Femur (tissue), 1 donor: Measurements from ENCODE around the gene EHBP1L1.

Source experiments
- DNase-seq: peaks from one replicate; pipeline ENCODE4 v3.0.0-alpha.2; 2017

EHBP1L1 gene

DNA sequence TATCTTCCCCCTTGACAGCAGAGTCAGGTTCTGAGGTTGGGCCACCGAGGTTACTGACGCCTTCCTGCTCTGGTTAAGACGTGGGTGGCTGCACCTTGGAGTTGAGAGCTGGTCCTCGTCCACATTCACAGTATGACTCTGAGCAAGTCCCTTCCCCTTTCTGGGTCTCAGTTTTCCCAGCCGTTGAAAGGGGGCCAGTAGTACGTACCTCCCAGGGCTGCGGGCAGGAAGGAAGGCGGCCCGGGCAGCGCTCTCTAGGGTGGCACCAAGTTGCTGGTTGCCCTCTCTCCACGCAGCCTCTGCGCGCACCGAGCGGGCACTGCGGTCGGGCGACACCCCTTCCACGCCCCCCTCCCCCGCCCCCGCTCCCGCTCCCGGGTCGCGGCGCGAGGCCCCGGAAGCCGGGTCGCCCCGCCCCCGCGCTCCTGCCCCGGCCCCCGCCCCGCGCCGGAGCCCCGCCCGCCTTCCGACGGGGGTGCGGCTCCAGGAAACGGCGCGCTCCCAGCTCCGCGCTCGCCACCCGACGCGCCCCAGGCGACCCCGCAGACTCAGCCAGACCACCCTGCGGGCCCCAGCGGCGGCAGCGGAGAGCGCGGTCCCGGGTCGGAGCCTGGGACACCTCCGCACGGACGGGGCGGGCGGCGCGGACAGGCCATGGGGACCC, at the start of gene EHBP1L1:
EHBP1L1 (plus strand) TSS at position 486 of the 664 bp plus-strand sequence. CDS start 250 bp downstream, outside the sequence.
- DNase-seq: peak; percentile 78

- DNase-seq: peak; percentile 26
These were observed 49.1 kb upstream of the EHBP1L1 start for GRCh38 chr11:65526744-65527143.

DNA sequence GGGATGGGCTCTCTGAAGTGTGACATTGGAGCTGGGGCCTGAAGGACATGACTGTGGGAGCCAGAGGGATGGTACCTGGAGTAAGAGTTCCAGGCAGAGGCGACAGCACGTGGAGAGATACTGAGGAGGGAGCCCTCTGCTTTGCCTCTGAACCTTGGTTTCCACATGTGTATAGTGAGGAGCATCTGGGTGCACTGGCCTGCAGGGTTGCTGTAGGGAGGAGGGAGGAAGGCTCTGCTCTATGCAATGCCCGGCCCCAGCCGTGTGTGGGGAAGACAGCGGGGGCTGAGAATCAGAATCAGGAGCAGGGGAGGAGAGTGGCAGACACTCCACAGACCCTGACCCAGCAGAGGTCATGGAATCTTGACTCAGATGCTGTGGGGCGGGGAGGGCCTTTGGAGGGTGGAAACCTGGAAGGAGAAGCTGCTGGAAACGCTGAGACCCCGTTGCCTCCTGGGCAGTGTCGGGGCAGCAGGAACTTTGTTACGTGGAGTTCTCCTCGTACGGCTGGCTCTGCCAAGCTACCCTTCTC, 47.0 kb upstream of the EHBP1L1 start:
- peak; percentile 13 for DNase-seq

GRCh38 chr11:65529475-65530156, 46.2 kb upstream of the EHBP1L1 start:
- DNase-seq: peak; percentile 20

DNA sequence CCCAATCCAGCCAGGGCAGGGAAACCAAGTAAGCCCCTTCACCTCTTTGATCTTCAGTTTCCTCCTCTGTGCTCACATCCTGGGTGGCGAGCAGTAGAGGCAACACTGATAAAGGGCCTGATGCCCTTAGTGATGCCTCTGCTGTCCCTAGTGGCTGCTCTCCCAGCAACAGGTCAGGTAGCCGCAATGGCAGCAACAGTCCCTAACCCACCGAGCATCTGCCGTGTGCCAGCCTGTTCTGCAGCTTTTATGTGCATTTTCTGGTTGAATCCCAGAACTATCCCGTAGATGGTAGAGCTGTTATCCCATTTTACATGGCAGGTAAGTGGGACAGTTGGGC, 45.7 kb upstream of the EHBP1L1 start:
- no peak for DNase-seq

DNA sequence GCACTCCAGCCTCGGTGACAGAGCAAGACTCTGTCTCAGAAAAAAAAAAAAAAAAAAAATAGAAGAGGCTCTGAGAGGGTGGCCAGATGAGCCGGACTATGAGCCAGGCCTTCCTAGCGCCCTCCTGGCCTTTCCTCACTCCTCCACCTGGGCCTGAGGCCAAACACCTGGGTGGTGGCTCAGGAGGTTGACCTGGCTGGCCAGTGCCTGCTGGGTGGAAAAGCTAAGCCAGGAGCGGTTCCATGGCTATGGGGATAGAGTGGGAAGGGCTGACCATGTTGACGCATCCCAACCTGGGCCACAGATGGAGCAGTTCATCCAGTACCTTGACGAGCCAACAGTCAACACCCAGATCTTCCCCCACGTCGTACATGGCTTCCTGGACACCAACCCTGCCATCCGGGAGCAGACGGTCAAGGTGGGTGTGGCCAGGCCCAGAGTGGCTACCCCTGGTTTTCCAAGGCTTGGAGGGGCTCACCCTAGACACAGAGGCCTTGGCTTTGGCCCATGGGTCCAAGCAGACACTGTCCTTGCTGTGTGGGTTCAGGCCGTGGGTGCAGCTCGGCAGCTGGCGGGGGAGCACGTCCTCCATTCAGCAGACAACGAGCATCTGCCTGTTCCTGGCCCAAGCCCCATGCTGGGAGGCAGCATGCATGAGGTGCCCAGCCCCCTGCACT, 43.3 kb upstream of the EHBP1L1 start:
- DNase-seq: peak; percentile 18

DNA sequence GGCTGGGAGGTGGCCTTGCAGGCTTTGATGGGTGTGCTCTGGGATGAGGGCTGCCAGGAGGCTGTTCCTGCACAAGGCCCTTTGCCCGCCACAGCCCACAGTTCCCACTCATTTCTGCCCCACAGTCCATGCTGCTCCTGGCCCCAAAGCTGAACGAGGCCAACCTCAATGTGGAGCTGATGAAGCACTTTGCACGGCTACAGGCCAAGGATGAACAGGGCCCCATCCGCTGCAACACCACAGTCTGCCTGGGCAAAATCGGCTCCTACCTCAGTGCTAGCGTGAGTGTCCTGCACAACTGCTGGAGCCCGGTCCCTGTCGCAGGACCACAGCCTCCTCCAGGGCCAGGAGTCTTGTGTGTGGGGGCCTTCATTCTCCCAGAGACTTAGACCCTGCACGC, 40.8 kb upstream of the EHBP1L1 start:
- peak; percentile 22 for DNase-seq

DNA sequence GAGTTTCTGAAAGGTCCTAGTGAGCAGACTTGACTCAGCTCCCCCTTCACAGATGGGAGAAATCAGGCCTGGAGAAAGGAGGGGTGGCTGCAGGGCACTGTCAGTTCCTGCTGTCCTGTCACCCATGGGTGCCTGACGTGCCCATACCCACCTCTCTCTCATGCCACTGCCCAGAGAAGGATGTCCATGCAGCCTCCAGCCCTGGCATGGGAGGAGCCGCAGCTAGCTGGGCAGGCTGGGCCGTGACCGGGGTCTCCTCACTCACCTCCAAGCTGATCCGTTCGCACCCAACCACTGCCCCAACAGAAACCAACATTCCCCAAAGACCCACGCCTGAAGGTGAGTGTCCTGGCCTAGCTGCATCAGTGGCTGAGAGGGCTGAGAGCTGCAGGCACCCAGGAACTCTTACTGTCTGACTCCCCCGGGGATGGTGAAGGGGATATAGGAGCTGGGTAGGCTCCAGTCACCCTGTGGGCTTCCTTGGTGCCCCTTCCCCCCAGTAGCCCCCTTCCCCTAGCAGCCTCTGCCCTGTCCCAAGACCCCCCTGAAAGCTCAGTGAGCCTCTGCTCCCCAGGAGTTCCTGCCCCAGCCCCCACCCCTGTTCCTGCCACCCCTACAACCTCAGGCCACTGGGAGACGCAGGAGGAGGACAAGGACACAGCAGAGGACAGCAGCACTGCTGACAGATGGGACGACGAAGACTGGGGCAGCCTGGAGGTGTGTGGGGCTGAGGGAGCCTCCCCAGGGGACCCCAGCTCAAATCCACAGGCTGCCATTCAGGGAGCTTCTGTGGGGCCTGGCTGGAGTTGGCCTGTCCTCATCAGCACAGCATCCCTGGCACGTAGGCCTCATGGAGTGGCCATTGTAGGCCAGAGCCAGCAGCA, 39.2 kb upstream of the EHBP1L1 start:
- DNase-seq: peak; percentile 26

GRCh38 chr11:65537296-65537597, 38.6 kb upstream of the EHBP1L1 start:
- no peak for DNase-seq

- DNase-seq: peak; percentile 38
These were observed 38.1 kb upstream of the EHBP1L1 start for GRCh38 chr11:65537620-65538231.

DNA sequence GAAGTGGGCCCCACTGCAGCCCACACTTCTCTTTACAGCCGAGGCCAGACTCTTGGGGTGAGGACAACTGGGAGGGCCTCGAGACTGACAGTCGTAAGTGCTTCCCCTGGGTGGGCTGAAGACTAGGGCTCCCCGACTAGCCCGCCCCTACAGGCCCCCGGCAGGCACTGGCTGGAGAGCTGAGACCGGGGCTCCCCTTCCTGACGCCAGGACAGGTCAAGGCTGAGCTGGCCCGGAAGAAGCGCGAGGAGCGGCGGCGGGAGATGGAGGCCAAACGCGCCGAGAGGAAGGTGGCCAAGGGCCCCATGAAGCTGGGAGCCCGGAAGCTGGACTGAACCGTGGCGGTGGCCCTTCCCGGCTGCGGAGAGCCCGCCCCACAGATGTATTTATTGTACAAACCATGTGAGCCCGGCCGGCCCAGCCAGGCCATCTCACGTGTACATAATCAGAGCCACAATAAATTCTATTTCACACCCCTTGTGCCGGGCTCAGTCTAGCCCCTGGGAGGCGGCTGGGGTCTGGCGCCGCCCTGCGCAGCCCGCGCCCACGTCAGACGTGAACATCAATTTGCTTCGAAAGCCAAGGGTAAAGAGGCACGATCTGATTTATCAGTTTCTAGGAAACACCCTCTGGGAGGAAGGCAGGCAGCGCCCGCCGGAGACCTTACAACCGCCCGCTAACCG, 37.5 kb upstream of the EHBP1L1 start:
- DNase-seq: peak; percentile 40

- peak; percentile 46 for DNase-seq
These were observed 36.7 kb upstream of the EHBP1L1 start for GRCh38 chr11:65538915-65539743.

- DNase-seq: no peak
These were observed 36.0 kb upstream of the EHBP1L1 start for GRCh38 chr11:65539744-65540289.

DNA sequence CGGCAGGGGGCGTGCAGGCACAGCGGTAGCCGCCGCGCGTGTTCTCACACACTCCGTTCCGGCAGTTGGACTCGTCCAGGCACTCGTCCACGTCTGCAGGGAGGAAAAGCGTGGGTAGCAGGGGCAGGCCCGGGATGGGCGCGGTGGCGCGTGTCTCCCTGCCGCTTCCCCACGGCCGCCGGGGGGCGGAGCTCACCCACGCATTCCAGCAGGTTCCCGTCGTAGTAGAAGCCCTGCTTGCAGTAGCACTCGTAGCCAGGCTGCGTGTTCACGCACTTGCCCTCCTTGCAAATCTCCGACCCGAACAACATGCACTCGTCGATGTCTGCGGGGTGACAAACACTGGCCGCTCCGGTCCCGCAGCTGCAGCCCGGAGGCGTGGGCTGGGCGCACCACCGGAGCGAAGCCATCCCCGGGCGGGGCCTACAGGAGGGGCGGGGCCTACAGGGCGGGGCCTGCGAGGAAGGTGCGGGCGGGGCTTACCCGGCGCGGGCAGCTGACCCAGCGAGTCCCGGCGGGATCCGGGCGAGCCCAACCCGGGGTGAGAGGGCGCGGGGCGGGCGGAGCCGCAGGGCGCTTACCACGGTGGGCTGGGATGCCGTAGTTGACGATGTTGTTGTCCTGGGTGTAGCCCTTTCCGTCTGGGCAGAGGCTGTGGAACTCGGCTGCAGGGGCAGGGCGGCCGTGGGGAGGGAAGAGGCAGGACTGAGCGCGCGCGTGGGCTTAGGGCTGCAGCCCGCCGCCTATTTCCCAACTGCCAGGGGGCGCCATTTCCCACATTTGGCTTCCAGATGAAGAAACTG, 35.4 kb upstream of the EHBP1L1 start:
- peak; percentile 94 for DNase-seq

GRCh38 chr11:65541093-65541982, 34.5 kb upstream of the EHBP1L1 start:
- peak; percentile 30 for DNase-seq

DNA sequence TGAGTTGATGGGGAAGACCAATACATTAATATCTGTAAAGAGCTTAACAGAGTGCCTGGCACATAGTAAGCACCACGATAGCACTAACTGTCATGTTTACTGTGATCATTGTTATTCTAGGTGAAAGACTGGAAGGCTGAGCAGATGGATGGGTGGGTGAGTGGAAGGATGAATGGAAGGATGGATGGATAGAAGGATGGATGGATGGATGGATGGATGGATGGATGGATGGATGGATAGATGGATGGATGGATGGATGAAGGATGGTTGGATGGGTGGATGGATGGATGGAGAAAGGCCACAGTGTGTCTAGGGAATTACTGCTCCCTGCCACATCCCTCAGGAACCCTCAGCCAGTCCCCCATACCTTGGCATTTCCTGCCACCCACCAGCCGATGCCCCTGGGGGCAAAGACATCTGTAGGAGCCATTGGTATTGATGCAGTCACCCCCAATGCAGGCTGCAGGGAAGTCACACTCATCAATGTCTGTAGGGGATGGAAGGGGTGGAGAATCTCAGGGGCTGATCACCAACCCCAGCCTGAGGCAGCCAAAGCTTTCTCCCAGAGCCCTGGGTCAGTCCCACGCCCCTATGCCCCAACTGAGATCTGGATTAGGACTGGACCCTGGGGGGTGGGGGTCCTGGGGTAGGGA, 33.0 kb upstream of the EHBP1L1 start:
- DNase-seq: no peak

- no peak for DNase-seq
These were observed 30.0 kb upstream of the EHBP1L1 start for GRCh38 chr11:65545853-65546216.
